CD4-positive, alpha-beta T cell (primary cell): ENCODE measurements around the gene SIX5. TPM values are rescaled to one million over a fixed set of nuclear protein-coding genes. Genes with fewer than 3 reads are reported as not detected.

Source experiments
- ATAC-seq: fragments of 200-7000 bp; cut with Tn5 transposase; one replicate; pipeline ENCODE4 v1.10.0; 2022; ENCODE audit warnings: mild to moderate bottlenecking; ENCODE audit not compliant: poor library complexity
- CTCF ChIA-PET: fragments of 350-600 bp; sonication (Branson Sonifier 250); formaldehyde crosslinking; loops from one replicate; lab custom pipeline; 2021; ENCODE audit warnings: antibody characterized with exemption, inconsistent platforms; lab: Charles Lee
- POLR2A ChIA-PET: fragments of 350-600 bp; sonication (Branson Sonifier 250); formaldehyde crosslinking; loops from one replicate; lab custom pipeline; 2021; ENCODE audit warnings: antibody characterized with exemption, inconsistent platforms; lab: Charles Lee
- DNase-seq, 14 experiments: peaks; one replicate each; pipeline ENCODE4 v3.0.0-alpha.2; 2013 to 2020; ENCODE audit warnings: mixed read lengths in 2 of 14
- H3K27ac ChIP-seq, 2 donors: one replicate each; pipeline versions ENCODE4 v1.5.1 to v1.7.0; 2013; ENCODE audit warnings: low read length in 2 of 2, low read depth in 1 of 2, mild to moderate bottlenecking in 1 of 2
- H3K27me3 ChIP-seq, 2 experiments: 1 replicate in 1 of 2; 2 replicates in 1 of 2; pipeline versions ENCODE4 v1.6.1 to v1.7.0; 2013; ENCODE audit warnings: low read length in 2 of 2, control low read depth in 1 of 2, mild to moderate bottlenecking in 1 of 2, moderate library complexity in 1 of 2; ENCODE audit not compliant: insufficient read depth in 2 of 2, control insufficient read depth in 1 of 2
- H3K36me3 ChIP-seq: one replicate; pipeline ENCODE4 v1.6.1; 2013; ENCODE audit warnings: low read length, control low read depth; ENCODE audit not compliant: insufficient read depth
- H3K4me1 ChIP-seq: one replicate; pipeline ENCODE4 v1.6.1; 2013; ENCODE audit warnings: low read length, control low read depth; ENCODE audit not compliant: insufficient read depth
- H3K4me3 ChIP-seq: one replicate; pipeline ENCODE4 v1.5.1; 2013; ENCODE audit warnings: mild to moderate bottlenecking, low read length, moderate library complexity
- H3K9me3 ChIP-seq, 2 experiments: 1 replicate in 1 of 2; 2 replicates in 1 of 2; pipeline versions ENCODE4 v1.6.1 to v1.7.0; 2013; ENCODE audit warnings: low read length in 2 of 2, mild to moderate bottlenecking in 2 of 2, control low read depth in 1 of 2, moderate library complexity in 1 of 2; ENCODE audit not compliant: control insufficient read depth in 1 of 2, insufficient read depth in 1 of 2
- H3K27ac Mint-ChIP-seq: one replicate; pipeline ENCODE4 v1.8.0; 2020; ENCODE audit warnings: mixed read lengths
- H3K27me3 Mint-ChIP-seq: one replicate; pipeline ENCODE4 v1.8.0; 2021; ENCODE audit warnings: mixed read lengths
- H3K36me3 Mint-ChIP-seq: one replicate; pipeline ENCODE4 v1.8.0; 2021; ENCODE audit warnings: low read depth, mixed read lengths
- H3K4me1 Mint-ChIP-seq: one replicate; pipeline ENCODE4 v1.8.0; 2021; ENCODE audit warnings: low read depth, mixed read lengths
- H3K4me3 Mint-ChIP-seq: one replicate; pipeline ENCODE4 v1.8.0; 2020; ENCODE audit warnings: mild to moderate bottlenecking, mixed read lengths
- H3K9me3 Mint-ChIP-seq: one replicate; pipeline ENCODE4 v1.8.0; 2020; ENCODE audit warnings: mixed read lengths
- CTCF ChIP-seq: fragments of 200-600 bp; IDR thresholded peaks from one replicate; pipeline ENCODE4 v1.8.0; 2022; ENCODE audit warnings: antibody characterized with exemption, mild to moderate bottlenecking
- intact Hi-C, 2 experiments: fragments of 100-400 bp; cut with DNase I in 1 of 2; cut with micrococcal nuclease in 1 of 2; formaldehyde crosslinking; loops; one replicate each; pipeline versions ENCODE4 v1.15.1 to v1.9.0; 2023 to 2025; cut with DNase I, micrococcal nuclease
- total RNA-seq, 174 experiments: library from RNA in 2 of 174; stranded (reverse) in 2 of 174; gene quantifications; one replicate each; pipeline ENCODE4 v1.2.3 and lab custom pipeline; 2021 to 2026

Gene SIX5
- total RNA-seq, 2 experiments from 2014 or later, result 0.58 to 0.59 TPM

- Mint-ChIP-seq H3K4me1 (peaks cover 42% of the 10 kb centered on the region), H3K27me3 (no peaks in the 10 kb centered on the region), H3K9me3 (no peaks in the 10 kb centered on the region), H3K4me3 (peak overlapping the region; percentile 90), H3K27ac (peak overlapping the region; percentile 89), H3K36me3 (peaks cover 27% of the 10 kb centered on the region)
- intact Hi-C loops, result loop anchor here (1.0 to 5.0 kb wide), 8 partner anchors 12 to 629 kb away; partner anchors contain the start of genes FBXO46 (in 2 of the 2), QPCTL (in 2 of the 2), CCDC61 (in 1 of the 2) and FOXA3 (in 1 of the 2)
- ChIA-PET POLR2A (interaction anchor here (0.7 to 4.0 kb wide), 12 partner anchors 9 to 539 kb away, joined by 3 to 56 read pairs (median 6); partner anchors contain the start of genes BLOC1S3, FBXO46, FOSB and OPA3), CTCF (interaction anchor here (1.1 to 3.9 kb wide), 4 partner anchors 12 to 239 kb away, joined by 5 to 22 read pairs (median 10); partner anchors contain the start of genes FBXO46 and QPCTL)
- Histone ChIP-seq H3K27me3 (no peaks in the 10 kb centered on the region), H3K27ac (peak overlapping the region; percentile 80 to 96), H3K9me3 (no peaks in the 10 kb centered on the region), H3K36me3 (peaks cover 26% of the 10 kb centered on the region), H3K4me1 (peaks cover 28% of the 10 kb centered on the region), H3K4me3 (peak overlapping the region; percentile 78)
- DNase-seq (no peak), ATAC-seq (no peak)
- TF ChIP-seq CTCF, result no peak
Observed at GRCh38 chr19:45717983-45718650, 50.9 kb downstream of the SIX5 start.

GRCh38 chr19:45717131-45717982, 51.7 kb downstream of the SIX5 start:
- DNase-seq (peak; percentile 92 to 99 (median 96)), ATAC-seq (peak; percentile 95)
- CTCF ChIA-PET, result interaction anchor here (0.6 to 3.9 kb wide), 7 partner anchors 10 to 238 kb away, joined by 3 to 22 read pairs (median 5); partner anchors contain the start of genes FBXO46 and QPCTL
- no peak for TF ChIP-seq CTCF
- intact Hi-C loops, result loop anchor here (1.0 to 5.0 kb wide), 8 partner anchors 13 to 630 kb away; partner anchors contain the start of genes FBXO46 (in 2 of the 2), QPCTL (in 2 of the 2), CCDC61 (in 1 of the 2) and FOXA3 (in 1 of the 2)
- peak overlapping the region; percentile 90 for H3K4me3 Mint-ChIP-seq
- peak overlapping the region; percentile 80 to 96 for H3K27ac ChIP-seq
- peaks cover 29% of the 10 kb centered on the region for H3K36me3 ChIP-seq
- peaks cover 27% of the 10 kb centered on the region for H3K36me3 Mint-ChIP-seq
- POLR2A ChIA-PET, result interaction anchor here (0.6 to 4.0 kb wide), 26 partner anchors 8 to 539 kb away, joined by 3 to 56 read pairs (median 4); partner anchors contain the start of genes BLOC1S3, DMWD, FBXO46 and FOSB
- H3K27ac Mint-ChIP-seq, result peak overlapping the region; percentile 89
- H3K9me3 Mint-ChIP-seq, result no peaks in the 10 kb centered on the region
- H3K9me3 ChIP-seq, result no peaks in the 10 kb centered on the region
- no peaks in the 10 kb centered on the region for H3K27me3 Mint-ChIP-seq
- peaks cover 42% of the 10 kb centered on the region for H3K4me1 Mint-ChIP-seq
- peaks cover 28% of the 10 kb centered on the region for H3K4me1 ChIP-seq
- H3K27me3 ChIP-seq, result no peaks in the 10 kb centered on the region
- peak overlapping the region; percentile 78 for H3K4me3 ChIP-seq
